Measurements from ENCODE around the gene SLIT3.

- TF ChIP-seq FIP1L1 (IDR thresholded peaks at IDR 0.05; ENCODE audit: low read depth, low read length, poor library complexity, severe bottlenecking) (no peak), CTCF (IDR thresholded peaks at IDR 0.05 in 2 of 3, conservative IDR thresholded peaks at IDR 0.05 in 1 of 3; ENCODE audit: insufficient read depth in 2 of 3, low read depth in 1 of 3, low read length in 3 of 3) (no peak), NFYB (IDR thresholded peaks at IDR 0.05; ENCODE audit: extremely low read depth, insufficient read length) (no peak), ZNF384 (IDR thresholded peaks at IDR 0.05; ENCODE audit: low read depth, low read length) (no peak), USF2 (CRISPR knock-in tag; IDR thresholded peaks at IDR 0.05) (no peak), TAF1 (IDR thresholded peaks at IDR 0.05; ENCODE audit: control insufficient read depth, extremely low read depth, insufficient read depth, low read length, severe bottlenecking) (no peak)
Measured at GRCh38 chr5:168991311-168991710, 309.6 kb downstream of the SLIT3 start.
